Astrocyte (in vitro differentiated cells and primary cell): ENCODE results near the gene PPT1. TPM values are rescaled to one million over a fixed set of nuclear protein-coding genes. Genes with fewer than 3 reads are reported as not detected.

Experiments
- DNase-seq: peaks from one replicate; pipeline ENCODE4 v3.0.0-alpha.2; 2010; ENCODE audit warnings: low read depth
- FAIRE-seq: peaks from 2 replicates; lab custom pipeline; 2011; peaks lifted over from hg19 to GRCh38; lab: Jason Lieb, UNC
- H2AFZ ChIP-seq: 2 replicates; pipeline ENCODE4 v1.6.0; 2012; ENCODE audit warnings: low read depth, low read length, inconsistent platforms
- H3K27ac ChIP-seq: 2 replicates; pipeline ENCODE4 v1.5.1; 2011; ENCODE audit warnings: low read depth, low read length, inconsistent platforms
- H3K27me3 ChIP-seq: 2 replicates; pipeline ENCODE4 v1.6.0; 2011; ENCODE audit warnings: low read length, inconsistent platforms; ENCODE audit not compliant: insufficient read depth
- H3K36me3 ChIP-seq: 2 replicates; pipeline ENCODE4 v1.5.1; 2011; ENCODE audit warnings: low read length, inconsistent platforms; ENCODE audit not compliant: insufficient read depth
- H3K4me1 ChIP-seq: 2 replicates; pipeline ENCODE4 v1.5.1; 2011; ENCODE audit warnings: low read length, inconsistent platforms; ENCODE audit not compliant: insufficient read depth
- H3K4me2 ChIP-seq: 2 replicates; pipeline ENCODE4 v1.6.0; 2012; ENCODE audit warnings: low read length, inconsistent platforms
- H3K4me3 ChIP-seq: 2 replicates; pipeline ENCODE4 v1.5.1; 2011; ENCODE audit warnings: low read depth, mild to moderate bottlenecking, low read length, inconsistent platforms; ENCODE audit not compliant: insufficient read depth
- H3K79me2 ChIP-seq: 2 replicates; pipeline ENCODE4 v1.6.0; 2012; ENCODE audit warnings: mild to moderate bottlenecking, low read length, inconsistent platforms; ENCODE audit not compliant: insufficient read depth
- H3K9ac ChIP-seq: 2 replicates; pipeline ENCODE4 v1.6.0; 2012; ENCODE audit warnings: mild to moderate bottlenecking, low read length, inconsistent platforms
- H3K9me3 ChIP-seq: 2 replicates; pipeline ENCODE4 v1.5.1; 2012; ENCODE audit warnings: low read depth, mild to moderate bottlenecking, low read length, inconsistent platforms; ENCODE audit not compliant: insufficient read depth
- H4K20me1 ChIP-seq: 2 replicates; pipeline ENCODE4 v1.6.0; 2012; ENCODE audit warnings: low read length, inconsistent platforms; ENCODE audit not compliant: insufficient read depth
- H3K27ac Mint-ChIP-seq: one replicate; pipeline ENCODE4 v1.8.0; 2021; ENCODE audit warnings: mild to moderate bottlenecking, mixed read lengths; ENCODE audit not compliant: unreplicated experiment
- H3K27me3 Mint-ChIP-seq: one replicate; pipeline ENCODE4 v1.8.0; 2021; ENCODE audit warnings: low read depth, mixed read lengths; ENCODE audit not compliant: unreplicated experiment
- H3K36me3 Mint-ChIP-seq: one replicate; pipeline ENCODE4 v1.8.0; 2021; ENCODE audit warnings: low read depth, mixed read lengths; ENCODE audit not compliant: unreplicated experiment
- H3K4me1 Mint-ChIP-seq: one replicate; pipeline ENCODE4 v1.8.0; 2021; ENCODE audit warnings: low read depth, mixed read lengths; ENCODE audit not compliant: unreplicated experiment
- H3K4me3 Mint-ChIP-seq: one replicate; pipeline ENCODE4 v1.8.0; 2021; ENCODE audit warnings: mild to moderate bottlenecking, moderate library complexity, mixed read lengths; ENCODE audit not compliant: unreplicated experiment
- H3K9me3 Mint-ChIP-seq: one replicate; pipeline ENCODE4 v1.8.0; 2021; ENCODE audit warnings: mild to moderate bottlenecking, mixed read lengths; ENCODE audit not compliant: unreplicated experiment
- EZH2 ChIP-seq: IDR thresholded peaks from 2 replicates; pipeline ENCODE4 v1.6.1; 2012; ENCODE audit warnings: mild to moderate bottlenecking, low read length, inconsistent platforms; ENCODE audit not compliant: insufficient read depth
- total RNA-seq: library from RNA; stranded (reverse); gene quantifications from 2 replicates; pipeline ENCODE4 v1.2.1, GENCODE V29; 2021
- TF ChIP-seq, protein P1 (sequence below): IDR thresholded peaks from 2 replicates; pipeline ENCODE4 v1.5.1; 2011; ENCODE audit warnings: low read depth, mild to moderate bottlenecking, inconsistent platforms, low read length, moderate library complexity; ENCODE audit not compliant: insufficient read depth

PPT1 gene
- total RNA-seq, 1 donor from 2014 or later = 33.1 TPM

GRCh38 chr1:40047276-40047675 is 49.8 kb downstream of the PPT1 start:
- no peak overlapping the region for H3K4me3 Mint-ChIP-seq
- Histone ChIP-seq H3K4me2 (peak overlapping the region; percentile 1), H3K27me3 (no peaks in the 10 kb centered on the region), H3K9ac (no peak overlapping the region), H3K79me2 (peaks cover 98% of the 10 kb centered on the region), H3K4me3 (no peak overlapping the region), H3K36me3 (peaks cover 17% of the 10 kb centered on the region), H2AFZ (no peak overlapping the region), H3K4me1 (peaks cover 29% of the 10 kb centered on the region), H3K27ac (peak overlapping the region; percentile 0), H3K9me3 (no peaks in the 10 kb centered on the region), H4K20me1 (peaks cover 98% of the 10 kb centered on the region)
- H3K27me3 Mint-ChIP-seq = no peaks in the 10 kb centered on the region
- no peak for TF ChIP-seq EZH2
- TF ChIP-seq, protein P1, sequence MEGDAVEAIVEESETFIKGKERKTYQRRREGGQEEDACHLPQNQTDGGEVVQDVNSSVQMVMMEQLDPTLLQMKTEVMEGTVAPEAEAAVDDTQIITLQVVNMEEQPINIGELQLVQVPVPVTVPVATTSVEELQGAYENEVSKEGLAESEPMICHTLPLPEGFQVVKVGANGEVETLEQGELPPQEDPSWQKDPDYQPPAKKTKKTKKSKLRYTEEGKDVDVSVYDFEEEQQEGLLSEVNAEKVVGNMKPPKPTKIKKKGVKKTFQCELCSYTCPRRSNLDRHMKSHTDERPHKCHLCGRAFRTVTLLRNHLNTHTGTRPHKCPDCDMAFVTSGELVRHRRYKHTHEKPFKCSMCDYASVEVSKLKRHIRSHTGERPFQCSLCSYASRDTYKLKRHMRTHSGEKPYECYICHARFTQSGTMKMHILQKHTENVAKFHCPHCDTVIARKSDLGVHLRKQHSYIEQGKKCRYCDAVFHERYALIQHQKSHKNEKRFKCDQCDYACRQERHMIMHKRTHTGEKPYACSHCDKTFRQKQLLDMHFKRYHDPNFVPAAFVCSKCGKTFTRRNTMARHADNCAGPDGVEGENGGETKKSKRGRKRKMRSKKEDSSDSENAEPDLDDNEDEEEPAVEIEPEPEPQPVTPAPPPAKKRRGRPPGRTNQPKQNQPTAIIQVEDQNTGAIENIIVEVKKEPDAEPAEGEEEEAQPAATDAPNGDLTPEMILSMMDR = no peak
- peaks cover 8% of the 10 kb centered on the region for H3K36me3 Mint-ChIP-seq
- DNase-seq (no peak), FAIRE-seq (no peak)
- H3K9me3 Mint-ChIP-seq = no peaks in the 10 kb centered on the region
- peaks cover 46% of the 10 kb centered on the region for H3K4me1 Mint-ChIP-seq
- no peak overlapping the region for H3K27ac Mint-ChIP-seq

DNA sequence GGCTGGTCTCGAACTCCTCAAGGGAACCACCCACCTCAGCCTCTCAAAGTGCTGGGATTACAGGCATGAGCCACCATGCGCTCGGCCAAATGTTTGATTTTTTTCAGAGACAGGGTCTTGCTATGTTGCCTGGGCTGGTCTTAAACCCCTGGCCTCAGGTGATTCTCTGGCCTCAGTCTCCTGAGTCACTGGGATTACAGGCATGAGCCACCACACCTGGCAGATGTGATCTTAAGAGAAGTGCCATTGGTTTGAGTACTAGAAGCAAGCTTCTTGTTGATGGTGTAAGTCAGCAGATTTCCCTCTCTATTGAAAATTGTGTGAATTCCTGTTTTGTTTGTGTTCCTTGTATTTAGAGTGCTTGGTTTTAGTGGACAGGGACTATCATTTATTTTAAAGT is 51.3 kb downstream of the PPT1 start:
- Mint-ChIP-seq H3K4me1 (peaks cover 42% of the 10 kb centered on the region), H3K27ac (peak overlapping the region; percentile 14)

DNA sequence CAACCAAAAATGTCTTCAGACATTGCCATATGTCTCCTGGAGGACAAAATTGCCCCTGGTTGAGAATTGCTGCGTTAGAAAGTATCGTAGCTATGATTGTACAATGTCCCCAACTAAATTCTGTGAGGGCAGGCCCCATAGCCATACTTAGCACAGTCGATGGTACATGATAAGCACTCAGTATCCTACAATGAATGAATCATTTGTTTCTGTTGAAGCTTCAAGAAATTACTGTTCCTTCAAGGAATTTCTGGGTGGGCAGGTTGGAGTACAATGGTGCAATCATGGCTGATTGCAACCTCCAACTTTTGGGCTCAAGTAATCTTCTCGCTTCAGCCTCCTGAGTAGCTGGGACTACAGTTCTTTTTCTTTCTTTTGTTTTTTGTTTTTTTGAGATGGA is 51.9 kb downstream of the PPT1 start:
- Mint-ChIP-seq H3K27ac (no peak overlapping the region), H3K27me3 (no peaks in the 10 kb centered on the region), H3K36me3 (peaks cover 8% of the 10 kb centered on the region), H3K4me1 (peaks cover 40% of the 10 kb centered on the region), H3K9me3 (no peaks in the 10 kb centered on the region), H3K4me3 (peak overlapping the region; percentile 70)
- Histone ChIP-seq H3K9me3 (no peaks in the 10 kb centered on the region), H3K4me2 (peak overlapping the region; percentile 68), H3K9ac (no peak overlapping the region), H3K36me3 (peaks cover 11% of the 10 kb centered on the region), H3K27me3 (no peaks in the 10 kb centered on the region), H4K20me1 (peaks cover 95% of the 10 kb centered on the region), H3K4me3 (no peak overlapping the region), H3K27ac (no peak overlapping the region), H2AFZ (no peak overlapping the region), H3K79me2 (peaks cover 96% of the 10 kb centered on the region), H3K4me1 (peaks cover 38% of the 10 kb centered on the region)
- DNase-seq (peak; percentile 31), FAIRE-seq (no peak)
- no peak for TF ChIP-seq EZH2
- TF ChIP-seq, protein P1 = no peak

More for the DNA sequence above, 51.3 kb downstream of the PPT1 start:
- Histone ChIP-seq H4K20me1 (peaks cover 98% of the 10 kb centered on the region), H3K9ac (no peak overlapping the region), H3K4me3 (no peak overlapping the region), H3K36me3 (peaks cover 14% of the 10 kb centered on the region), H3K79me2 (peaks cover 98% of the 10 kb centered on the region), H3K27me3 (no peaks in the 10 kb centered on the region), H3K9me3 (no peaks in the 10 kb centered on the region), H2AFZ (no peak overlapping the region), H3K4me1 (peaks cover 38% of the 10 kb centered on the region), H3K27ac (no peak overlapping the region), H3K4me2 (peak overlapping the region; percentile 68)
- peak overlapping the region; percentile 70 for H3K4me3 Mint-ChIP-seq
- no peak for TF ChIP-seq EZH2
- TF ChIP-seq, protein P1 = no peak
- FAIRE-seq = no peak
- DNase-seq = no peak
- peaks cover 8% of the 10 kb centered on the region for H3K36me3 Mint-ChIP-seq
- H3K27me3 Mint-ChIP-seq = no peaks in the 10 kb centered on the region
- H3K9me3 Mint-ChIP-seq = no peaks in the 10 kb centered on the region
